LNCAP (cell line): ENCODE data around the gene LNPEP.

Experiments used
- CTCF ChIP-seq: fragments of 450-650 bp; IDR thresholded peaks from 2 replicates; pipeline ENCODE4 v1.5.1; 2017; ENCODE audit warnings: mild to moderate bottlenecking

LNPEP gene

GRCh38 chr5:96940586-96940985, 4.7 kb downstream of the LNPEP start:
- no peak for TF ChIP-seq CTCF

GRCh38 chr5:96941140-96941539, 5.3 kb downstream of the LNPEP start:
- no peak for TF ChIP-seq CTCF

- no peak for TF ChIP-seq CTCF
Measured at GRCh38 chr5:96942078-96942477, 6.2 kb downstream of the LNPEP start.

- TF ChIP-seq CTCF, result no peak
Measured at GRCh38 chr5:96942911-96943310, 7.0 kb downstream of the LNPEP start.

GRCh38 chr5:96943799-96944198, 7.9 kb downstream of the LNPEP start:
- no peak for TF ChIP-seq CTCF

GRCh38 chr5:96945144-96945897, 9.4 kb downstream of the LNPEP start:
- no peak for TF ChIP-seq CTCF

GRCh38 chr5:96946381-96946780, 10.5 kb downstream of the LNPEP start:
- no peak for TF ChIP-seq CTCF
